Astrocyte (in vitro differentiated cells and primary cell): ENCODE data around the gene EML3.

Experiments used
- EZH2 ChIP-seq: IDR thresholded peaks from 2 replicates; pipeline ENCODE4 v1.6.1; 2012; ENCODE audit warnings: mild to moderate bottlenecking, low read length, inconsistent platforms; ENCODE audit not compliant: insufficient read depth
- TF ChIP-seq, protein P1 (sequence below): IDR thresholded peaks from 2 replicates; pipeline ENCODE4 v1.5.1; 2011; ENCODE audit warnings: low read depth, mild to moderate bottlenecking, inconsistent platforms, low read length, moderate library complexity; ENCODE audit not compliant: insufficient read depth

DNA sequence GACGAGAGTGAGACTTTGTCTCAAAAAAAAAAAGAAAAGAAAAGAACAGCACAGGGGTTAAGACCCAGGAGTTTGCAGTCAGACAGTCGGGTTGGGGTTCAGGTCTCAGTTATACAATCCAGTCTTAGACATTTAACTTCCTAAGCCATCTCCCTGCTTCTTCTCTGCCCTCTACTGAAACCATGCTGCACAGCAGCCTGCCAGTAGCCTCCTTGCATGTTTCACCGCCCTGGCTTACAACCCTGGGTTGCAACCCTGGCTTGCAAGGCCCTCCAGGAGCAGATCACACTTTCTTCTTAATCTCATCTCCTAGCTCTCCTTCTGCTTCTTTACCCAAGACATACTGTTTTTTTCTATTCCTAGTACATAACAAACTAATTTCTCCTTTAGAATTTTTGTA, 15.1 kb upstream of the EML3 start:
- TF ChIP-seq, protein P1, sequence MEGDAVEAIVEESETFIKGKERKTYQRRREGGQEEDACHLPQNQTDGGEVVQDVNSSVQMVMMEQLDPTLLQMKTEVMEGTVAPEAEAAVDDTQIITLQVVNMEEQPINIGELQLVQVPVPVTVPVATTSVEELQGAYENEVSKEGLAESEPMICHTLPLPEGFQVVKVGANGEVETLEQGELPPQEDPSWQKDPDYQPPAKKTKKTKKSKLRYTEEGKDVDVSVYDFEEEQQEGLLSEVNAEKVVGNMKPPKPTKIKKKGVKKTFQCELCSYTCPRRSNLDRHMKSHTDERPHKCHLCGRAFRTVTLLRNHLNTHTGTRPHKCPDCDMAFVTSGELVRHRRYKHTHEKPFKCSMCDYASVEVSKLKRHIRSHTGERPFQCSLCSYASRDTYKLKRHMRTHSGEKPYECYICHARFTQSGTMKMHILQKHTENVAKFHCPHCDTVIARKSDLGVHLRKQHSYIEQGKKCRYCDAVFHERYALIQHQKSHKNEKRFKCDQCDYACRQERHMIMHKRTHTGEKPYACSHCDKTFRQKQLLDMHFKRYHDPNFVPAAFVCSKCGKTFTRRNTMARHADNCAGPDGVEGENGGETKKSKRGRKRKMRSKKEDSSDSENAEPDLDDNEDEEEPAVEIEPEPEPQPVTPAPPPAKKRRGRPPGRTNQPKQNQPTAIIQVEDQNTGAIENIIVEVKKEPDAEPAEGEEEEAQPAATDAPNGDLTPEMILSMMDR = no peak
- TF ChIP-seq EZH2 = no peak
